Adrenal gland (tissue), 5 donors: ENCODE results near the gene DHRS7B.

ENCODE experiments used
- CTCF ChIP-seq, 6 experiments: fragments of 450-650 bp in 4 of 6; fragments of 200-600 bp in 2 of 6; sonication (generic) in 1 of 6; IDR thresholded peaks; 1 replicate in 5 of 6; 2 replicates in 1 of 6; pipeline versions ENCODE4 v1.5.1 to v1.8.0; 2016 to 2021; ENCODE audit warnings: antibody characterized with exemption in 6 of 6, mild to moderate bottlenecking in 2 of 6, moderate library complexity in 1 of 6
- POLR2A ChIP-seq, 2 donors: fragments of 450-650 bp; IDR thresholded peaks; one replicate each; pipeline ENCODE4 v1.6.1; 2017; ENCODE audit warnings: antibody characterized with exemption in 2 of 2, mild to moderate bottlenecking in 2 of 2, moderate library complexity in 1 of 2
- donor health status: DM: no; HTN: no; CAD: no.

- no peak for TF ChIP-seq CTCF (IDR thresholded peaks at IDR 0.05)
- no peak for TF ChIP-seq POLR2A (IDR thresholded peaks at IDR 0.05)
Observed at GRCh38 chr17:21077281-21077680, 49.5 kb upstream of the DHRS7B start.
